Measurements from ENCODE around the gene PCDH7. TPM values are rescaled to one million over a fixed set of nuclear protein-coding genes. Genes with fewer than 3 reads are reported as not detected.
A peak's percentile ranks its signal among the peaks of the same experiment; 100 is the strongest.

Gene PCDH7
- total and polyA plus RNA-seq, 2 experiments from 2014 or later, result 2.4 to 10.8 TPM

DNA sequence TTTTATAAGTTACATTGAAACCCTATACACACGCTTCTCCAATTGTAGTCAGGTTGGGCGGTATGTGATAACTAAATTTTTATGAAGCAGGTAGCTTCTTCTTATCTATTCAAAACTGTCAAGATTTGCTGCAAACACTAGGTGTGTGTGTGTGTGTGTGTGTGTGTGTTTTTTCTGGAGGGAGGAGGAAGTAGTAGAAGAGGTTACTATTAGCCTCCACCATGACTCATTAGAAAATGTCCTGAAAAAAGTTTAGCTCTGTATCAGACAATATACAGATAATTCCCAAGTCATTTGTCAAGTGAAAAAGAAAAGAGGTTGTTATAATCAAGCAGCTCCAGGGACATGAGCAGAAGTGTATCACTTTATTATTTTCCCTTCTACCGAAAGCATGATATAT is 33.9 kb downstream of the PCDH7 start:
- no peaks in the 10 kb centered on the region for H3K27me3 ChIP-seq (ENCODE audit: insufficient read depth)
- H3K9me2 ChIP-seq (ENCODE audit: insufficient read depth), result 0 out of 2 replicates have a peak, but pooled peaks cover 3% of the 10 kb centered on the region
- H3K4me1 ChIP-seq (ENCODE audit: insufficient read depth), result no peaks in the 10 kb centered on the region
- H3F3A ChIP-seq (replicated peaks; ENCODE audit: low read depth), result no peaks in the 10 kb centered on the region
- no peak overlapping the region for H3K27ac ChIP-seq (ENCODE audit: low read depth)
- H3K79me2 ChIP-seq (replicated peaks; ENCODE audit: insufficient read depth), result no peaks in the 10 kb centered on the region
- H2AFZ ChIP-seq, result no peak overlapping the region
- TF ChIP-seq, protein P1, sequence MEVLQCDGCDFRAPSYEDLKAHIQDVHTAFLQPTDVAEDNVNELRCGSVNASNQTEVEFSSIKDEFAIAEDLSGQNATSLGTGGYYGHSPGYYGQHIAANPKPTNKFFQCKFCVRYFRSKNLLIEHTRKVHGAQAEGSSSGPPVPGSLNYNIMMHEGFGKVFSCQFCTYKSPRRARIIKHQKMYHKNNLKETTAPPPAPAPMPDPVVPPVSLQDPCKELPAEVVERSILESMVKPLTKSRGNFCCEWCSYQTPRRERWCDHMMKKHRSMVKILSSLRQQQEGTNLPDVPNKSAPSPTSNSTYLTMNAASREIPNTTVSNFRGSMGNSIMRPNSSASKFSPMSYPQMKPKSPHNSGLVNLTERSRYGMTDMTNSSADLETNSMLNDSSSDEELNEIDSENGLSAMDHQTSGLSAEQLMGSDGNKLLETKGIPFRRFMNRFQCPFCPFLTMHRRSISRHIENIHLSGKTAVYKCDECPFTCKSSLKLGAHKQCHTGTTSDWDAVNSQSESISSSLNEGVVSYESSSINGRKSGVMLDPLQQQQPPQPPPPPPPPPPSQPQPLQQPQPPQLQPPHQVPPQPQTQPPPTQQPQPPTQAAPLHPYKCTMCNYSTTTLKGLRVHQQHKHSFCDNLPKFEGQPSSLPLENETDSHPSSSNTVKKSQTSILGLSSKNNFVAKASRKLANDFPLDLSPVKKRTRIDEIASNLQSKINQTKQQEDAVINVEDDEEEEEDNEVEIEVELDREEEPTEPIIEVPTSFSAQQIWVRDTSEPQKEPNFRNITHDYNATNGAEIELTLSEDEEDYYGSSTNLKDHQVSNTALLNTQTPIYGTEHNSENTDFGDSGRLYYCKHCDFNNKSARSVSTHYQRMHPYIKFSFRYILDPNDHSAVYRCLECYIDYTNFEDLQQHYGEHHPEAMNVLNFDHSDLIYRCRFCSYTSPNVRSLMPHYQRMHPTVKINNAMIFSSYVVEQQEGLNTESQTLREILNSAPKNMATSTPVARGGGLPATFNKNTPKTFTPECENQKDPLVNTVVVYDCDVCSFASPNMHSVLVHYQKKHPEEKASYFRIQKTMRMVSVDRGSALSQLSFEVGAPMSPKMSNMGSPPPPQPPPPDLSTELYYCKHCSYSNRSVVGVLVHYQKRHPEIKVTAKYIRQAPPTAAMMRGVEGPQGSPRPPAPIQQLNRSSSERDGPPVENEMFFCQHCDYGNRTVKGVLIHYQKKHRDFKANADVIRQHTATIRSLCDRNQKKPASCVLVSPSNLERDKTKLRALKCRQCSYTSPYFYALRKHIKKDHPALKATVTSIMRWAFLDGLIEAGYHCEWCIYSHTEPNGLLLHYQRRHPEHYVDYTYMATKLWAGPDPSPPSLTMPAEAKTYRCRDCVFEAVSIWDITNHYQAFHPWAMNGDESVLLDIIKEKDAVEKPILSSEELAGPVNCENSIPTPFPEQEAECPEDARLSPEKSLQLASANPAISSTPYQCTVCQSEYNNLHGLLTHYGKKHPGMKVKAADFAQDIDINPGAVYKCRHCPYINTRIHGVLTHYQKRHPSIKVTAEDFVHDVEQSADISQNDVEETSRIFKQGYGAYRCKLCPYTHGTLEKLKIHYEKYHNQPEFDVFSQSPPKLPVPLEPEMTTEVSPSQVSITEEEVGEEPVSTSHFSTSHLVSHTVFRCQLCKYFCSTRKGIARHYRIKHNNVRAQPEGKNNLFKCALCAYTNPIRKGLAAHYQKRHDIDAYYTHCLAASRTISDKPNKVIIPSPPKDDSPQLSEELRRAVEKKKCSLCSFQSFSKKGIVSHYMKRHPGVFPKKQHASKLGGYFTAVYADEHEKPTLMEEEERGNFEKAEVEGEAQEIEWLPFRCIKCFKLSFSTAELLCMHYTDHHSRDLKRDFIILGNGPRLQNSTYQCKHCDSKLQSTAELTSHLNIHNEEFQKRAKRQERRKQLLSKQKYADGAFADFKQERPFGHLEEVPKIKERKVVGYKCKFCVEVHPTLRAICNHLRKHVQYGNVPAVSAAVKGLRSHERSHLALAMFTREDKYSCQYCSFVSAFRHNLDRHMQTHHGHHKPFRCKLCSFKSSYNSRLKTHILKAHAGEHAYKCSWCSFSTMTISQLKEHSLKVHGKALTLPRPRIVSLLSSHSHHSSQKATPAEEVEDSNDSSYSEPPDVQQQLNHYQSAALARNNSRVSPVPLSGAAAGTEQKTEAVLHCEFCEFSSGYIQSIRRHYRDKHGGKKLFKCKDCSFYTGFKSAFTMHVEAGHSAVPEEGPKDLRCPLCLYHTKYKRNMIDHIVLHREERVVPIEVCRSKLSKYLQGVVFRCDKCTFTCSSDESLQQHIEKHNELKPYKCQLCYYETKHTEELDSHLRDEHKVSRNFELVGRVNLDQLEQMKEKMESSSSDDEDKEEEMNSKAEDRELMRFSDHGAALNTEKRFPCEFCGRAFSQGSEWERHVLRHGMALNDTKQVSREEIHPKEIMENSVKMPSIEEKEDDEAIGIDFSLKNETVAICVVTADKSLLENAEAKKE (CRISPR knock-in tag; IDR thresholded peaks at IDR 0.05), result no peak
- TF ChIP-seq, protein P2, sequence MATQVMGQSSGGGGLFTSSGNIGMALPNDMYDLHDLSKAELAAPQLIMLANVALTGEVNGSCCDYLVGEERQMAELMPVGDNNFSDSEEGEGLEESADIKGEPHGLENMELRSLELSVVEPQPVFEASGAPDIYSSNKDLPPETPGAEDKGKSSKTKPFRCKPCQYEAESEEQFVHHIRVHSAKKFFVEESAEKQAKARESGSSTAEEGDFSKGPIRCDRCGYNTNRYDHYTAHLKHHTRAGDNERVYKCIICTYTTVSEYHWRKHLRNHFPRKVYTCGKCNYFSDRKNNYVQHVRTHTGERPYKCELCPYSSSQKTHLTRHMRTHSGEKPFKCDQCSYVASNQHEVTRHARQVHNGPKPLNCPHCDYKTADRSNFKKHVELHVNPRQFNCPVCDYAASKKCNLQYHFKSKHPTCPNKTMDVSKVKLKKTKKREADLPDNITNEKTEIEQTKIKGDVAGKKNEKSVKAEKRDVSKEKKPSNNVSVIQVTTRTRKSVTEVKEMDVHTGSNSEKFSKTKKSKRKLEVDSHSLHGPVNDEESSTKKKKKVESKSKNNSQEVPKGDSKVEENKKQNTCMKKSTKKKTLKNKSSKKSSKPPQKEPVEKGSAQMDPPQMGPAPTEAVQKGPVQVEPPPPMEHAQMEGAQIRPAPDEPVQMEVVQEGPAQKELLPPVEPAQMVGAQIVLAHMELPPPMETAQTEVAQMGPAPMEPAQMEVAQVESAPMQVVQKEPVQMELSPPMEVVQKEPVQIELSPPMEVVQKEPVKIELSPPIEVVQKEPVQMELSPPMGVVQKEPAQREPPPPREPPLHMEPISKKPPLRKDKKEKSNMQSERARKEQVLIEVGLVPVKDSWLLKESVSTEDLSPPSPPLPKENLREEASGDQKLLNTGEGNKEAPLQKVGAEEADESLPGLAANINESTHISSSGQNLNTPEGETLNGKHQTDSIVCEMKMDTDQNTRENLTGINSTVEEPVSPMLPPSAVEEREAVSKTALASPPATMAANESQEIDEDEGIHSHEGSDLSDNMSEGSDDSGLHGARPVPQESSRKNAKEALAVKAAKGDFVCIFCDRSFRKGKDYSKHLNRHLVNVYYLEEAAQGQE (IDR thresholded peaks at IDR 0.05; ENCODE audit: unreplicated experiment), result no peak
- TF ChIP-seq NANOG (IDR thresholded peaks at IDR 0.05; ENCODE audit: borderline replicate concordance) (no peak), JUNB (IDR thresholded peaks at IDR 0.05; ENCODE audit: unreplicated experiment) (no peak), ZNF331 (CRISPR knock-in tag; IDR thresholded peaks at IDR 0.05; ENCODE audit: low read depth) (no peak), STAT1 (IDR thresholded peaks at IDR 0.05; ENCODE audit: unreplicated experiment) (no peak), CREB1 (CRISPR knock-in tag; IDR thresholded peaks at IDR 0.05; ENCODE audit: low read depth) (no peak), EZH2 (IDR thresholded peaks at IDR 0.05; ENCODE audit: low read depth, unreplicated experiment) (no peak), EZH2phosphoT487 (IDR thresholded peaks at IDR 0.05; ENCODE audit: unreplicated experiment) (no peak), POLR2AphosphoS5 (IDR thresholded peaks at IDR 0.05; ENCODE audit: low read depth) (no peak)
- TF ChIP-seq, protein P3, sequence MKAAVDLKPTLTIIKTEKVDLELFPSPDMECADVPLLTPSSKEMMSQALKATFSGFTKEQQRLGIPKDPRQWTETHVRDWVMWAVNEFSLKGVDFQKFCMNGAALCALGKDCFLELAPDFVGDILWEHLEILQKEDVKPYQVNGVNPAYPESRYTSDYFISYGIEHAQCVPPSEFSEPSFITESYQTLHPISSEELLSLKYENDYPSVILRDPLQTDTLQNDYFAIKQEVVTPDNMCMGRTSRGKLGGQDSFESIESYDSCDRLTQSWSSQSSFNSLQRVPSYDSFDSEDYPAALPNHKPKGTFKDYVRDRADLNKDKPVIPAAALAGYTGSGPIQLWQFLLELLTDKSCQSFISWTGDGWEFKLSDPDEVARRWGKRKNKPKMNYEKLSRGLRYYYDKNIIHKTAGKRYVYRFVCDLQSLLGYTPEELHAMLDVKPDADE (IDR thresholded peaks at IDR 0.05), result no peak
- H4K20me1 ChIP-seq (replicated peaks; ENCODE audit: insufficient read depth), result no peaks in the 10 kb centered on the region
- H3K4me2 ChIP-seq, result no peak overlapping the region
- H3K27ac Mint-ChIP-seq, result peak overlapping the region; percentile 62; the same call in 1 of the 2 replicates
- ATAC-seq (no peak), DNase-seq (ENCODE audit: low spot score) (no peak)
- no peak overlapping the region for H3K4me3 Mint-ChIP-seq
- H3K27me3 Mint-ChIP-seq (ENCODE audit: insufficient read depth, low read depth, poor library complexity), result peaks cover 1% of the 10 kb centered on the region
- no peaks in the 10 kb centered on the region for H3K4me1 Mint-ChIP-seq
- H3K9me3 Mint-ChIP-seq, result no peaks in the 10 kb centered on the region
- H3K36me3 ChIP-seq (ENCODE audit: insufficient read depth), result no peaks in the 10 kb centered on the region
- no peaks in the 10 kb centered on the region for H3K36me3 Mint-ChIP-seq (ENCODE audit: low read depth)
- H3K4me3 ChIP-seq, result no peak overlapping the region
